K562 (cell line): ENCODE results near the gene TENM4.

Experiments
- ARID3A ChIP-seq: IDR thresholded peaks from 2 replicates; pipeline ENCODE4 v1.6.1; 2012; ENCODE audit warnings: low read depth, low read length, improper control_type of control experiment, borderline replicate concordance
- ATF3 ChIP-seq, 2 experiments: fragments of 450-650 bp in 1 of 2; sonication (generic) in 1 of 2; formaldehyde crosslinking in 1 of 2; IDR thresholded peaks in 1 of 2; conservative IDR thresholded peaks in 1 of 2; 2 replicates each; pipeline versions ENCODE4 v1.6.1 to v1.8.1; 2016 to 2023; ENCODE audit warnings: mild to moderate bottlenecking in 2 of 2, moderate library complexity in 2 of 2, inconsistent platforms in 1 of 2, missing genetic modification reagents in 1 of 2
- CUX1 ChIP-seq: fragments of 200-800 bp; sonication (Bioruptor generic); IDR thresholded peaks from 2 replicates; pipeline ENCODE4 v1.6.1; 2016; ENCODE audit warnings: missing genetic modification characterization, missing compliant biosample characterization
- FOXP1 ChIP-seq: sonication (generic); formaldehyde crosslinking; IDR thresholded peaks from 2 replicates; pipeline ENCODE4 v1.8.0; 2022; ENCODE audit warnings: mild to moderate bottlenecking, missing genetic modification reagents
- MLX ChIP-seq, 2 experiments: fragments of 450-650 bp in 1 of 2; sonication (generic) in 1 of 2; formaldehyde crosslinking; conservative IDR thresholded peaks; 2 replicates each; pipeline versions ENCODE4 v1.4.0 to v1.8.1; 2020 to 2022; ENCODE audit warnings: mild to moderate bottlenecking in 1 of 2, missing genetic modification reagents in 1 of 2
- MTA3 ChIP-seq: fragments of 450-650 bp; formaldehyde crosslinking; IDR thresholded peaks from 2 replicates; pipeline ENCODE4 v1.6.1; 2017; ENCODE audit warnings: mild to moderate bottlenecking, borderline replicate concordance
- RAD51 ChIP-seq: fragments of 450-650 bp; IDR thresholded peaks from 2 replicates; pipeline ENCODE4 v1.7.1; 2016; ENCODE audit warnings: low read depth, mild to moderate bottlenecking, borderline replicate concordance
- RB1 ChIP-seq: fragments of 450-650 bp; IDR thresholded peaks from 2 replicates; pipeline ENCODE4 v1.6.1; 2017; ENCODE audit warnings: low read depth, mild to moderate bottlenecking
- ZNF121 ChIP-seq: sonication (generic); formaldehyde crosslinking; conservative IDR thresholded peaks from 2 replicates; pipeline ENCODE4 v1.8.0; 2022; ENCODE audit warnings: missing genetic modification reagents
- ZNF740 ChIP-seq, 3 experiments: fragments of 200-800 bp in 1 of 3; sonication (Bioruptor generic) in 1 of 3; sonication (generic) in 1 of 3; formaldehyde crosslinking in 1 of 3; IDR thresholded peaks; 2 replicates each; pipeline versions ENCODE4 v1.6.1 to v1.8.0; 2016 to 2022; ENCODE audit warnings: mild to moderate bottlenecking in 2 of 3, missing compliant biosample characterization in 2 of 3, missing genetic modification characterization in 2 of 3, missing genetic modification reagents in 1 of 3
- ZZZ3 ChIP-seq: fragments of 450-650 bp; IDR thresholded peaks from 2 replicates; pipeline ENCODE4 v1.6.1; 2016; ENCODE audit warnings: antibody characterized with exemption, mild to moderate bottlenecking, moderate library complexity

- TF ChIP-seq FOXP1 (CRISPR knock-in tag): no peak
- no peak for TF ChIP-seq ZNF740 (CRISPR knock-in tag; IDR thresholded peaks at IDR 0.05)
- no peak for TF ChIP-seq ZNF740 (tag; IDR thresholded peaks at IDR 0.05)
- TF ChIP-seq MTA3: no peak
- TF ChIP-seq ARID3A: no peak
- no peak for TF ChIP-seq MLX (CRISPR knock-in tag; conservative IDR thresholded peaks at IDR 0.05)
- TF ChIP-seq CUX1 (CRISPR knock-in tag): no peak
- no peak for TF ChIP-seq RB1
- no peak for TF ChIP-seq RAD51
- TF ChIP-seq ZZZ3: no peak
- TF ChIP-seq ZNF121: no peak
- TF ChIP-seq ATF3 (IDR thresholded peaks at IDR 0.05): no peak
- TF ChIP-seq ATF3 (CRISPR knock-in tag; conservative IDR thresholded peaks at IDR 0.05): no peak
Measured at GRCh38 chr11:79201677-79202347, 239.0 kb downstream of the TENM4 start.
